ENCODE results near the gene CDH24.

CDH24 gene, protein sequence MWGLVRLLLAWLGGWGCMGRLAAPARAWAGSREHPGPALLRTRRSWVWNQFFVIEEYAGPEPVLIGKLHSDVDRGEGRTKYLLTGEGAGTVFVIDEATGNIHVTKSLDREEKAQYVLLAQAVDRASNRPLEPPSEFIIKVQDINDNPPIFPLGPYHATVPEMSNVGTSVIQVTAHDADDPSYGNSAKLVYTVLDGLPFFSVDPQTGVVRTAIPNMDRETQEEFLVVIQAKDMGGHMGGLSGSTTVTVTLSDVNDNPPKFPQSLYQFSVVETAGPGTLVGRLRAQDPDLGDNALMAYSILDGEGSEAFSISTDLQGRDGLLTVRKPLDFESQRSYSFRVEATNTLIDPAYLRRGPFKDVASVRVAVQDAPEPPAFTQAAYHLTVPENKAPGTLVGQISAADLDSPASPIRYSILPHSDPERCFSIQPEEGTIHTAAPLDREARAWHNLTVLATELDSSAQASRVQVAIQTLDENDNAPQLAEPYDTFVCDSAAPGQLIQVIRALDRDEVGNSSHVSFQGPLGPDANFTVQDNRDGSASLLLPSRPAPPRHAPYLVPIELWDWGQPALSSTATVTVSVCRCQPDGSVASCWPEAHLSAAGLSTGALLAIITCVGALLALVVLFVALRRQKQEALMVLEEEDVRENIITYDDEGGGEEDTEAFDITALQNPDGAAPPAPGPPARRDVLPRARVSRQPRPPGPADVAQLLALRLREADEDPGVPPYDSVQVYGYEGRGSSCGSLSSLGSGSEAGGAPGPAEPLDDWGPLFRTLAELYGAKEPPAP

DNA sequence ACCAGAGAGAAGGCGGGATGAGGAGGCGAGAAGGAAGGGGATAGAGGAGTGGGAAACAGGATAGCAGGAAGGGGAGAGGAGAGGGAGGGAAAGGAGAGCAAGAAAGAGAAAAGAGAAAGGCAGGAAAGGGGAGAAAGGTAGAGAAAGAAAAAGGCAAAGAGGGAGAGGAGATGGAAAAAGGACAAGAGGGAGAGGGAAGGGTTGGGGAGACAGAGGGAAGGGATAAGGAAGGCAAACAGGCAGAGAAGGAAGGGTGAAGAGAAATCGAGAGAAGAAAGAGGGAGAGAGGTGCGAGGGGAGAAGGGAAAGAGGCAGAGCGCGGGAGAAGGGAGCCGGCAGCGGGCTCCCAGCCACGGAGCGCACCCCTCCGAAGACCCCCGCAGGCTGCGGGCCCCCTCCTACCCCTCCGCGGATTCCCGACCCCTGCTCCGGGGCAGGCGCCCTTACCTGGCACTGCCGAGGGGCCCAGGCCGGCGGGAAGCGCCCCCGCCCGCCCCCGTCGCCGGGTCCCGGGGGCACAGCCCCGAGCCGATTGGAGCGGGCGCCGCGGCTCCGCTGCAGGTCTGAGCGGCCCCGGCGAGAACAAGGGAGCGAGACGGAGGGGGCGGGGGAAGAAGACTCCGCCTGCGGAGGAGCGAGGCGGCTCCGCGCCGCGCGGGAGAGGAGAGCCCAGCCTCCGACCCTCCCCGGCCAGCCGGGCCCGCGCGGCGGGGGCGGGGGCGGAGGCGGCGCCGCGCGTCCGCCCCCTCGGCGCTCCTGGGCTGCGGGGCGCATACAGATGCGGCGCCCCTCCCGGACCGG is at the start of gene CDH24:
CDH24 (minus strand) TSS at position 565 of the 801 bp plus-strand sequence. CDS start 1,787 bp downstream, outside the sequence.
- peak; percentile 34 for DNase-seq (ENCODE audit: low read depth)

DNA sequence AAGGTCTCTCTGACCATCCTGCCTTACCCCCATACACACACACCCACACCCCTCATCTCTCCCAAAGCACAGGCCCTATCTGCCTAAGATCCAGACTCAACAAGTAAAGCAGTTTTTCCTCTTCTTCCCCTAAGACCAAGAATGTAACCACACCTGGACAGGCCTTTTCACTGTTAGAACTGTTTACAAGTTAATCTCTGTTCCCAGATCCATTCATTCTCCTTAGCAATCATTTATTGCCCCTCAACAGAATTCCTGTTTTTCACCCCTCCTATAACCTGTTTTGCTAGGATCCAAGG is 49.4 kb upstream of the CDH24 start:
- no peak for DNase-seq (ENCODE audit: low read depth)

DNA sequence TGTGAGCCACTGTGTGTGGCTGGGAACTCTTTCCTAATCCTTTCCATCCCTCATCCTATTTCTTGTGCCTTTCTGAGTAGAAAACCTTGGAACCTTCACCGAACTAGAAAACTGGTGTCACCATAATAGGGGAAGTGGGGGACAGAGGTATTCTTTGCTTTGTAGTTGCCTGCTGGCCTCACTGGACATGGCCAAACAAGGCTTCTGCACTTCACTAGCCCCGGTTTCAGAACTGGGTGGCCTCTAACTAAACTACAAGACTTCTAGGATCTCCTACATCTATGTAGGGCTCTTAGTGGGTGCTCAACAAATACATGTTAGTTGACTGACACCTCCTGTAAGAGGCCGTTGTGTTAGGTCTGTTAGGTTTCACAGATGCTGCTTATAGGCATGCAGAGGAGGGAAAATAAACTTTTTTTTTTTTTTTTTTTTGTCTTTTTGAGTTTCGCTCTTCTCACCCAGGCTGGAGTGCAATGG is 48.1 kb upstream of the CDH24 start:
- DNase-seq (ENCODE audit: low read depth): no peak

DNA sequence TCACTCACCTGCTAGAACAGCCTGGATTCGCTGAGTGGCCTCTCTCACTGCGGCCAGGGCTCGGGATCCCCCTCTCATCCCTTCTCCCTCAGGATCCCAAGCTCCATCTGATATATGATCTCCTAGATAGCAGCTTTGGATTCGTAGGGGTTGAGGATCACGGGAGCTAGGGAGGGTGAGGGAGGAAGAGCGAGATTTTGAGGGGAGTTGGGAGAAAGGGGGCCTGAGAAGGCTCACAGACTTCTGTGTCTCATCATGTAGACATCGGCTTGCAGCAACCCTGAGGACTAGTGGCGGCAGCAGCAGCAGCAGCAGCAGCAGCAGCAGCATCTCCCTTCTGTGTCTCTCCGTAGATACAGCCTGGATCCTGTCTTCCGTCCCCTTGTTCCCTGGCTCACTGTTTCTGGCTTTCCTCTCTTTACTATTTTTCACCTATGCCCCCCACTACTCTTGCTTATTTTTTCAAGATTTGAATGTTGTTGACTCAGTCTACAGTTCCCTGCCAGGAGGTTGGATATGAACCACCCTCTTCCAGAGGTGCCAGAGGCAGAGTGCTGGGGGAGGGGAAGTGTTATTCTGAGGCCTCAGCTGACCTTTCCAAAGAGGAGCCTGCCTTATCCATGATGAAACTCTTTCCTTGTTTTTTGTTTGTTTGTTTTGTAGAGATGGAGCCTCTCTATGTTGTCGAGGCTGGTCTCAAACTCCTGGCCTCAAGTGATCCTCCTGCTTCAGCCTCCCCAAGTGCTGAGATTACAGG is 47.4 kb upstream of the CDH24 start, which contains the start of gene CIROP:
CIROP (minus strand) TSS at position 399 of the 757 bp plus-strand sequence; CDS start at position 330, 69 bp downstream.
- DNase-seq (ENCODE audit: low read depth): no peak

DNA sequence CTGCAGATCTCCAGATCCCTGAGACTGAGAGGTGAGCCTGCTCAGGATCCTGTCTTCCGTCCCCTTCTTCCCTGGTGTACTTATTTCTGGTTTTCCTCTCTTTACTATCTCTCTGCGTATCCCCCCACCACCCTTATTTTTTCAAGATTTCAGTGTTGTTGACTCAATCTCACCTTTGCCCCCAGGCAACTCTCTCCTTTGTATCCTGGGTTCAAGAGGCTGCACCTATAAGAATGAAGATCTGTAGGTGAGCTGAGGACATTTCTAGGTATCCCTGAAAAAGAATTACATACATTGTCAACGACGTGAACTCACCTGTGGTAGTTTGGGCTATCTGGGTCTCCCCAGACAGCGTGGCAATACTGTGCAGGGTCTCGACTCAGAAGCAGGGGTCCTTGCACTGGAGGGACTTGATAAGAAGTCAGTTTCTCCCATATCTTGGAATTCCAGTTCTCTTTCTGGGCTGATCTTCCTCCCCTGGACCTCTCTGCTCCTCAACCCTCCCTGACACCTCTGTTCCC is 46.8 kb upstream of the CDH24 start:
- no peak for DNase-seq (ENCODE audit: low read depth)

DNA sequence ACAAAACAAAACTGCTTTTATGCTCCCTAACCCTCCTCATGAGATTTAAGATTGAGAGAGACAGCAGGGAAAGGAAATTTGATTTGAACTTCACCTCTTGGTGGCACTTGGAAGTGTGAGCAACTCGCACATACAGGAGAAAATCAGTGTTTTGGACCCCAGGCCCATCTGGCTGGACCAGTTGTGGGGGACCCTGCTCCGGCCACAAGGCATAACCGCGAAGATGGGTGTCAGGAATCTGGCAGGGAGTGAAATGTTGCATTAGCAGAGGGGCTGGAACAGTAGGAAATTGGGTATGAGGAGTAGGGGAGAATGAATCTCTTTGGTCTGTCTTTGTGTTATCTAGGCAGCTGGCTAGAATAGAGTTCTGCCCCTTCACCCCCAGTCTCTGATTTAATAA is 46.3 kb upstream of the CDH24 start:
- no peak for DNase-seq (ENCODE audit: low read depth)

DNA sequence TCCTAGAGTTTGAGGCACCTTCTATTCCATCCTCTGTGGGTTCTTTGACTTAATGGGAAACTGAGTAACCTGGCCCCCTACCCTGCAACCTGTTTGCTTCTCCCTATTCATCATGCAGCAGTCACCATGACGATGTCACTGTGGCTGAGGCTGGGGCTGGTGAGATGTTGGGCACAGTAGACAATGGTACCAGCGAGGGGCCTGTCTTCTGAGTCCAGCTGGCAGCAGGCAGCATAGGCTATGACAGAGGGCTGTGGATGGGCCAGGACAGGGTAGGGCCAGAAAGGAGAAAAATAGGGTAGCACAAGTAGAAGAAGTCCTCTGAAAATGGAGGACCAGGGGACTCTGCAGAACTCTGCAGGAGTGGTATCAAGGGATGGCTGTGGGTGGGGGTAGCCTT is 45.5 kb upstream of the CDH24 start:
- DNase-seq (ENCODE audit: low read depth): no peak

DNA sequence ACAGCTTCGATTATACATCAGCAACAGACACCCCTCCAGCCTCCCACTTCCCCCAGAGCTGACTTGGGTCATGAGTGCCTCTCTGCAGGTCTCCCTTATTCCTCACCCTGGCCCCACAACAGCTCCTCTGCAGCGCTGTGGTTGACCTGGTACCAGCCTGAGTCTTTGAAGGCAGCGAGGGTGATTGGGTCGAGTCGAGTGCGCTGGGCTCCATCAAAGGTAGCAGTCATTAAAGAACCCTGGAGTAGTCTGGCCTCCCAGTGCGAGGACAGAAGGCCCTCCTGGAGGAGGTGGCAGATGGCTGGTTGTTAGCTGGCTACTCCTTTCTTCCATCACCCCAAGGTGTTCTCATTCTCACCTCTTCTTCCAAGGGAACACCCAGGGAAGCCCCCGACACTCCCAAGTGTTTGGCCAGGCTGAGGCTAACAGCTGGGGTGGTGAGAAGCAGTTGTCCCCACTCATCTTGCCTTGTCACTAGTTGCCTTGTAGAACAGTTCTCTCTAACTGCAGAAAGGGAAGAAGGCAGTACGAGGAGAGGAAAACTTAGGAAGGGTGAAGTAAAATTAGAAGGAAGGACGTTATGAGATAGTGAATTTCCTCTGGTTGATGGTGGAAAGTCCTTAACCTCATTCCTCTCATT is 44.8 kb upstream of the CDH24 start:
- DNase-seq (ENCODE audit: low read depth): no peak

DNA sequence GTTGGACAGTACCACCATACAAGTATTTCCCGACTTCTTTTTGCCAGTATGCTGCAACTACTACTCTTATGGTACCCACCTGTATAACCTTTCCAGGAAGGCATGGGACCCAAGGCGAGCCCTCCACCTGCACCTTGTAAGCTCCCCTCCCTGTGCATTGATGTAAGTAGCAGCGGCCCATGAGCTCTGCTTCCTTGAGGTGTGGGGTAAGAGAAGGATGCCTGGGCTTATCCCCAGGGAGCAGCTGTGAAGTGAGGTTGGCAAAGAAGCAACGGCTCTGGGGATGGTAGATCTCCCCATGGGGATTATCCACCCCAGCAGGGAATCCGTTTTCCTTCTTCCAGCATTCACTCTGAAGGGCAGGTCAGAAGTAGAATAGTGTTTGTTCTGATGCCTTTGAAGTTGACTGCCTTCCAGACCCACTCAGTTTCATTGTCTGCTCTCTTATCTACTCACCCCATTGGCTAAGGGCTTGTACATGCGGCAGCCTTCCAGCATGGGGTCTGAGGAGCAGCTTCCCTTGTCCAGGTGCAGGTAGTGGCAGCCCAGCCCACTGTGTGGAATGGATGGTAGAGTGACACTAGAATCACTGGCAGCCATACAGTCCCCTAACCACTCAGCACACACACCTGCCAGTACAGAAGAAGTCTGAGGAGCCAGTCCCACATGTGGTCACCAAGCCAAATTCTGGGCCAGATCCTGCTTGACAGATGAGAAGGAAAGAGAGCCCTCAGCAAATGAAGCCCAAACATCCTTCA is 44.1 kb upstream of the CDH24 start:
- DNase-seq (ENCODE audit: low read depth): no peak

DNA sequence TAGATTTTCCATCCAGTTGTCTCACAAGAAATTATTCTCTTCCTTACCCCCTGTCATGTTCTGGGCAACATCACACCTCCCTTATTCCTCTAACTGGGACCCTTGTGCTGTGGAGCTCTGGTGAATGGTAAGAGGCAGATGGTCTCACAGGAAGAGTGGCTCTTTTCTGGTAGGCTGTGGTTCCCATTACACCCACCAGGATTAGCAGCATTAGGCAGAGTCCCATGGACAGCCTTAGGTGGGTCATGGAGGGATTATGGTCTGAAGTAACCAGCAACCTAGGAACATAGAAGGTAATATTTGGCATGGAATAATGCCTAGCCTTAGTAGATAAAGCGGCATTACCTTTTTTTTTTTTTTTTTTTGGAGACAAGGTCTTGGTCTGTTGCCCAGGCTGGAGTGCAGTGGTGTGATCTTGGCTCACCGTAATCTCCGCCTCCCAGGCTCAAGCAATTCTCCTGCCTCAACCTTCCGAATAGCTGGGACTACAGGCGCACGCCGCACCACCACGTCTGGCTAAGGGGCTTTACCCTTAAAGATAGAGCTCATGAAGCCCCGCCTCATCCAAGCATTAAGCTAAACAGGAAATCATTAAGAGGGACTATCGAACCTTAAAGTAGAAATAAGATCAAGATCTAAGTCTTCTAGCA is 42.0 kb upstream of the CDH24 start:
- DNase-seq (ENCODE audit: low read depth): no peak

DNA sequence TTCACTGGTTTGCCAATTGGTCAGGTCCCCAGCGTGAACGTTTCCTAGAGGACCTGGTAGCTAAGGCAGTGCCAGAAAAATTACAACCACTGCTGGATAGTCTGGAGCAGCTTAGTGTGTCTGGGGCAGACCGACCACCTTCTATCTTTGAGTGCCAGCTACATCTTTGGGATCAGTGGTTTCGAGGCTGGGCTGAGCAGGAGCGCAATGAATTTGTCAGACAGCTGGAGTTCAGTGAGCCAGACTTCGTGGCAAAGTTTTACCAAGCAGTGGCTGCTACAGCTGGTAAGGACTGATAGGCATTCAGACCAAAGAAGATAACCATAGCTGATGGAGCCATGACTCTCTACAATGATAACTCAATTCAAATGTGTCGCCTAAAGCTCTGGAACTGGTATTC is 40.5 kb upstream of the CDH24 start:
- DNase-seq (ENCODE audit: low read depth): no peak

DNA sequence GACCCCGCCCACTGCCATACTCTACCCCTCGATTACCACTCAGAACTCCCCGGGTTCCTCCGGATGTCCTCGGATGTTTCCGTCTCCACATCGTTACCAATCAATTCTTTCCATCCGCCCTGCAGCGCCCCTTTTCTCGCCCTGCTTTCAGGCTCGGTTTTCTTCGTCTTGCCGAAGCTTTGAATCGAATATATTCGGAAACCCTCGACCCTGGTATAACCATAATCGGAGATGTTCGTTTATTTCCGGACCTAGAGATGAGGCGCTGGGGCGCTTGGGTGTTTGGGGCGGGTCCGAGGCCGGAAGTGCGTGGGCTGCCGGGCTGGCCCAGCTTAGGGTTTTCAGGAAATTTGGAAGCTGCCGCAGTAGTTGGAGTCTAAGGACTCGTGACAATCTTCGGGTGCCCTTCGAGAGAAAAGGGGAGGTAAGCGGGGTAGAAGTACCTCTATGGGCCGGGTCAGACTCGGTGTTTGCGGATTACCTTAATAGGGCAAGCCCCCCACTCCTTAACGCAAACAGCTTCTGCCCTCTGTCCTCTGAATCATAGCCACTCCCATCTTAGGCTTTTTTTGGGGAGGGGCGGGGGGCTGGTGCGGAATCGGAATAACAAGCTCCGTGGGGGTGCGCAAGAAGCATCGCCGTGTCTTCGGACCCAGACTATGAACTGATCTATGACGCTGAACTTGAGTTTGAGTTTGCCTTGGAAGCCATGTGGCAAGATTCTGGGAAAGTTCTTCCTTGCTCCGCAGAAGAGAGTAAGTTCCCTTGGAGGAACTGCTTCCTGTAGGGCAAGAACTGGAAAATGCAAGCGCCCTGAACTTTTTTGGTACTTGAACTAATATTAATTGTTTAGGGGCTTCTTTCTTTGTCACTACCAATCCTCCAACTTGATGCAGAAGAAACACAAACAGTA is 38.1 kb upstream of the CDH24 start, which contains the start of gene C14orf119:
C14orf119 (plus strand) TSS at position 310 of the 913 bp plus-strand sequence. CDS start 2,154 bp downstream, outside the sequence.
- DNase-seq (ENCODE audit: low read depth): peak; percentile 99

DNA sequence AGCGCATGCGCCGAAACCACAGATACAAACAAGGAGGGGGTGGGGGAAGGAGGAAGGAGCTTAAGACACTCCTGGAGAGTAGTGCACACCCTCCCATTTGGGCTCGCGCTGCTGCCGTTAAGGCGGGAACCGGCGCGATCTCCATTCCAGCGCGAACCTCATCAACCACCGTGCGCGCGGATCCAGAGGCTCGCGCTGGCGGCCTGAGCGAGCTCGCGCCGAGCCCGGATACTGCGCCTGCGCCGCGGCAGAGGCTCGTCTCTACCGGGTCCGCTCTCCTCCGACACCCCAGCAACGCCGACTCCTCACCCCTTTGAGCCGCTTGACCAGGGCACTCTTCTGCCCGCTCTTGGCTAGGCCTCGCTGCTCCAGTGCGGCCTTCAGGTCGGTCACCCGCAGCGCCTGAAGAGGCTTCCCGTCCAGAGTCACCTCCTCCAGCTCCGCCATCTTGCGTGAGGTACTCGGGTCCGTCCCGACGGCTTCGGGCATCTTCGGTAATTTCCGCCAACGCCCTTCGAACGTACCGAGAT is 37.4 kb upstream of the CDH24 start, which contains the start of gene ACIN1:
ACIN1 (minus strand) TSS at position 471 of the 530 bp plus-strand sequence; CDS start at position 447, 24 bp downstream.
- no peak for DNase-seq (ENCODE audit: low read depth)

DNA sequence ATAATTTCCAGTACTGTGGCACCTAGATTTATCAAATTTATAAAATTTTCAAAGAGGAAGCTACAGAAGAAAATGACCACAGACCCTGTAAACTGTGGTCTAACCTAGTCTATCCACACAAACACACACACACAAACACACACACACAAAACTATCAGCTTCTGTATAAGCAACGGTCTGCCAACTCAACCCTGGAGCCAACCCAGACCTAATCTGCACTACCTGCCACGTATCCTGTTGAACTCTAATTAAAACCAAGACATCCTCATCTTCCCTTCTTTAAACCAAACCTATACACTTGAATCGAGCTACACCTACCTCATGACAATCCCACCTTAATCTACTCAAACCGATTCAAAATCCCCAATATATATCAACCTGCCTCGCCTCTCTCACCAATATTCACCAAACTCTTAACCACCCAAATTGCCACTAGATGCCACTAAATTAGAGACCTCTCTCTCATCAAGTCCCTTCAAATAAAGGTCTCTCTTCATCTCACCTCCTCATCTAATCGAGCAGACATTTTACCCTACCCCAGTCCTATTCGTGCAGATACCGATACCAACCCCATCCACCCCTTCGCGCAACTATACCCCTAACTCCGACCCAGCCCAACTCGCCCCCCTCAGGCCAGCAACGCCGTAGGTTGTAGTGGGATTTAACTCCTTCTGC is 36.8 kb upstream of the CDH24 start:
- peak; percentile 46 for DNase-seq (ENCODE audit: low read depth)

DNA sequence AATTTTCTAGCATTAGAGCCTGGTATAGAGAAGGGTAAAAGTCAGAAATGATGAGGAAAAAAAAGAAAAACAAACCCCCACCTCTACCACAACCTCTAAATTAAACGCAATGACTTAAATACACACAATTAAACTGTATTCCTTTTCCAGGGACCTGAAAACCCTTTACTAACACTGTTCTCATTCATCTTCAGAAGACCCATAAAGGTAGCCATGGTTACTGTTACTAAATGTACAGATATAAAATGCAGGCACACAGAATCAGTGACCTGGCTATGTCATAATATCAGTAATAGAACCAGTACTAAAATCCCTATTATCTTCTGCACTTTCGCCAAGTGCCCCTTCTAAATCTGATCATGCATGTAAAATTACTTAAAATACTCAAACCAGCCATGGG is 36.2 kb upstream of the CDH24 start:
- DNase-seq (ENCODE audit: low read depth): no peak

DNA sequence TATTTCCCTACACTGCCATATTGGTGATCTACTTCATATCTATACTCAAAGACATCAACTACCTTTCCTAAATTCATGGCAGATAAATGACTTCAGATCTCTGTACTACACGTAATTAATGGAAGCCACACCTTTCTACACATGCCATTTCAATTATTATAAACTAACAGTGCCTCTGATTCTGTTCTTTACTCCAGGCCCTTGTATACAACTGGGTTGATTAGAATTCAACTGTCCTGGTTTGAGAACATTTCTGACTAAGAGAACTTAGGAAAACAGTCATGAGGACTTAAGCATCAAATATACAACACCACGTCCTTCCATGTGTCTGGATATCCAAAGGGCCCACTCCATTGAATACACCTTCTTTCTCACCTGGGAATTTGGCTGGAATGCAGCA is 35.8 kb upstream of the CDH24 start:
- DNase-seq (ENCODE audit: low read depth): no peak

Measured in stimulated activated CD8-positive, alpha-beta memory T cell treated with anti-CD3 and anti-CD28 coated beads, Interleukin-7, amount 100 ng/mL, for 24 hours (primary cell).